Skin epidermis (tissue), 12 donors: ENCODE measurements around the gene BANP.
"Not testable (repeated sequence)": the region's sequence is repeated elsewhere in the genome, so short reads cannot be mapped to it uniquely, and the experiment has no call there.

ENCODE experiments used
- H3K27ac ChIP-seq, 21 experiments: fragments of 200-600 bp; sonication (generic) in 11 of 21; one replicate each; pipeline ENCODE4 v1.5.0; 2020; ENCODE audit warnings: mild to moderate bottlenecking in 3 of 21, inconsistent platforms in 2 of 21, moderate library complexity in 2 of 21
- H3K4me3 ChIP-seq, 7 experiments: fragments of 200-600 bp; sonication (generic) in 2 of 7; one replicate each; pipeline ENCODE4 v1.5.0; 2020; ENCODE audit warnings: inconsistent platforms in 2 of 7, mild to moderate bottlenecking in 2 of 7, moderate library complexity in 1 of 7

Gene BANP

GRCh38 chr16:88120812-88121211 is 169.6 kb downstream of the BANP start:
- Histone ChIP-seq H3K4me3 (no peak overlapping the region), H3K27ac (no peak overlapping the region)

GRCh38 chr16:88121391-88121790 is 170.2 kb downstream of the BANP start:
- H3K4me3 ChIP-seq = not testable (repeated sequence)

GRCh38 chr16:88121886-88122580 is 170.8 kb downstream of the BANP start:
- H3K27ac ChIP-seq = no peak overlapping the region
- no peak overlapping the region for H3K4me3 ChIP-seq

More at GRCh38 chr16:88121391-88121790, 170.2 kb downstream of the BANP start:
- H3K27ac ChIP-seq = not testable (repeated sequence)
